ENCODE measurements around the gene TLE1.

DNA sequence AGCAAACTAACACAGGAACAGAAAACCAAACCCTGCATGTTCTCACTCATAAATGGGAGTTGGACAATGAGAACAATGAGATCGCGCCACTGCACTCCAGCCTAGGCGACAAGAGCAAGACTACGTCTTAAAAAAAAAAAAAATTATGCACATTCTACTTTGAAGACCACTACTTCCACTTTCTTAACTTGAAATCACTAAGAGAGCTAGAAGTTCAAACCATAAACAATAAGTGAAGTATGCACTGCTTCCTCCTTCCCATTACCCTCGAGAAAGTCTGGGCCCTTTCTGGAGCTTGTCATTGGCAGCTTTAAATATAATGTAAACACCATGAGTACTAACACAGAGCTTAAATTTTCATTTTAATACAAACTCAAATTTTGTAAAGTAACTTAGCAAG lies 94.9 kb downstream of the TLE1 start:
- TF ChIP-seq, protein P1, sequence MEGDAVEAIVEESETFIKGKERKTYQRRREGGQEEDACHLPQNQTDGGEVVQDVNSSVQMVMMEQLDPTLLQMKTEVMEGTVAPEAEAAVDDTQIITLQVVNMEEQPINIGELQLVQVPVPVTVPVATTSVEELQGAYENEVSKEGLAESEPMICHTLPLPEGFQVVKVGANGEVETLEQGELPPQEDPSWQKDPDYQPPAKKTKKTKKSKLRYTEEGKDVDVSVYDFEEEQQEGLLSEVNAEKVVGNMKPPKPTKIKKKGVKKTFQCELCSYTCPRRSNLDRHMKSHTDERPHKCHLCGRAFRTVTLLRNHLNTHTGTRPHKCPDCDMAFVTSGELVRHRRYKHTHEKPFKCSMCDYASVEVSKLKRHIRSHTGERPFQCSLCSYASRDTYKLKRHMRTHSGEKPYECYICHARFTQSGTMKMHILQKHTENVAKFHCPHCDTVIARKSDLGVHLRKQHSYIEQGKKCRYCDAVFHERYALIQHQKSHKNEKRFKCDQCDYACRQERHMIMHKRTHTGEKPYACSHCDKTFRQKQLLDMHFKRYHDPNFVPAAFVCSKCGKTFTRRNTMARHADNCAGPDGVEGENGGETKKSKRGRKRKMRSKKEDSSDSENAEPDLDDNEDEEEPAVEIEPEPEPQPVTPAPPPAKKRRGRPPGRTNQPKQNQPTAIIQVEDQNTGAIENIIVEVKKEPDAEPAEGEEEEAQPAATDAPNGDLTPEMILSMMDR (IDR thresholded peaks at IDR 0.05) = no peak
- TF ChIP-seq POLR2A (IDR thresholded peaks at IDR 0.05) = no peak
